Liver (tissue), 3 donors: Measurements from ENCODE around the gene OTOA.
"Not testable (repeated sequence)": the region's sequence is repeated elsewhere in the genome, so short reads cannot be mapped to it uniquely, and the experiment has no call there.

Experiments used
- CTCF ChIP-seq: fragments of 150-350 bp; IDR thresholded peaks from 2 replicates; pipeline ENCODE4 v1.5.1; 2017; ENCODE audit warnings: improper control_type of control experiment, low read depth, low read length; ENCODE audit not compliant: missing input control
- FOXA1 ChIP-seq: IDR thresholded peaks from 2 replicates; pipeline ENCODE4 v1.6.1; 2016; ENCODE audit warnings: antibody characterized with exemption
- JUND ChIP-seq, 2 donors: IDR thresholded peaks; 2 replicates each; pipeline ENCODE4 v1.6.1; 2016; ENCODE audit warnings: antibody characterized with exemption in 2 of 2
- NR2F2 ChIP-seq: IDR thresholded peaks from 2 replicates; pipeline ENCODE4 v1.6.1; 2016; ENCODE audit warnings: antibody characterized with exemption
- SP1 ChIP-seq: IDR thresholded peaks from 2 replicates; pipeline ENCODE4 v1.6.1; 2018; ENCODE audit warnings: antibody characterized with exemption, mild to moderate bottlenecking
- TAF1 ChIP-seq: conservative IDR thresholded peaks from 2 replicates; pipeline ENCODE4 v1.6.1; 2016; ENCODE audit warnings: antibody characterized with exemption, mild to moderate bottlenecking
- TF ChIP-seq, protein P1 (sequence below): IDR thresholded peaks from 2 replicates; pipeline ENCODE4 v1.6.1; 2016; ENCODE audit warnings: antibody characterized with exemption
- donor health status: healthy.
- donor health status: healthy.

DNA sequence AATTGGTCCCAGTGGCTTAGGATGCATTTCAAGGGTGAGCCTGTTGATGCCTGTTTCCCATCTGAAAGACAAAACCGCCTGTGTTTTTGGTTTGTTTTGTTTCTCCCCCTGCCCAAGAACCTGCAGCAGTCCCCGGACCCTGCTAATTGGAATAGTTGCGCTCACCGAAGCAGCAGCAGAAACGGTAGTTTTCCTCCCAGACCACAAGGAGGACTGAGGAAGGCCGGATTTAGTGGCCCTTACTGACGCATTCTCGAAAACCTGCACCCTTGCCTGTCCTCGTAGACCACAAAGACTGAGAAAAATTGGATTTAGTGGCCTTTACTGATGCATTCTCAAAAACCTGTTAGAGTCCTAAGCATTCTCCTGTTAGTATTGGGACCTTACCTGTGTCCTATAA is 28.1 kb upstream of the OTOA start:
- TF ChIP-seq FOXA1; NR2F2; CTCF; JUND (IDR thresholded peaks at IDR 0.05); SP1; TAF1: not testable (repeated sequence)
- TF ChIP-seq, protein P1, sequence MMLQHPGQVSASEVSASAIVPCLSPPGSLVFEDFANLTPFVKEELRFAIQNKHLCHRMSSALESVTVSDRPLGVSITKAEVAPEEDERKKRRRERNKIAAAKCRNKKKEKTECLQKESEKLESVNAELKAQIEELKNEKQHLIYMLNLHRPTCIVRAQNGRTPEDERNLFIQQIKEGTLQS: not testable (repeated sequence)
